Left forelimb (tissue), 1 donor: ENCODE results near the gene HTT.
"Not testable (repeated sequence)": the region's sequence is repeated elsewhere in the genome, so short reads cannot be mapped to it uniquely, and the experiment has no call there.

ENCODE experiments used
- DNase-seq: peaks from one replicate; pipeline ENCODE4 v3.0.0-alpha.2; 2018; ENCODE audit warnings: low spot score

Gene HTT

DNA sequence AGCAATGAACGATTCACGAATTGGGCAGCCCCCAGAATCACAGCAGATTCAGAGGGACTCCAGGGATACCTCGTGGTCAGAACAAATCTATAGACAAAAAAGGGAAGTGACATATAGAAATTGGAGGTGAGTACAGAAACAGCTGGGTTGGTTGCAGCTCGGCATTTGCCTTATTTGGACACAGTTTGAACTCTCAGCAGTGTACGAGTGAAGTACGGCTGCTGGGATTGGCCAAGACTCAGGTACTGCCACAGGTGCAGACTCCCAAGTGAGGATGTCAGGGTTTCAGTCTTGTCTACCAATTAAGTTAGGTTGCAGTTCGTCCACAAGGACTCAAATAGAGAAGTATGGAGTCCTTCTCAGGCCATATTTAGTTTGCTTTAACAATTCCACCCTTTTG lies 28.3 kb upstream of the HTT start:
- no peak for DNase-seq

DNA sequence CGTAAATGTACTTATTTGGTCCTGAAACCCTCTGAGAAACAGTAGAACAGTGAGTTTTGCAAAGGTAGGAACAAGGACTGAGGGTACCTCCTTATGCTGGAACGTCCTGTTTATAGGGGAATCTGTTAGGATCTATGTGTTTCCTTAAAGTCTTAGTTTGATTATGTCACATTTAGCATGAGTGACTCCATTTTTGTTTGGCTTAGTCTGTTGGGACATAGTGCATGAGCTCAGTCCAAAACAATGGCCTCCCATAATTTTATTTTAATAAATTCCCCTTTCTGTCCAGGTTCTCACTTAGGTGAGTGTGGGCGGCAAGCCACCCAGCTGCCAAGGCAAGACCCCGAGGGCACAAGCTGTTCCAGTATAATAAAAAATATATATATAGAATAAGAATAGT lies 27.9 kb upstream of the HTT start:
- DNase-seq: no peak

DNA sequence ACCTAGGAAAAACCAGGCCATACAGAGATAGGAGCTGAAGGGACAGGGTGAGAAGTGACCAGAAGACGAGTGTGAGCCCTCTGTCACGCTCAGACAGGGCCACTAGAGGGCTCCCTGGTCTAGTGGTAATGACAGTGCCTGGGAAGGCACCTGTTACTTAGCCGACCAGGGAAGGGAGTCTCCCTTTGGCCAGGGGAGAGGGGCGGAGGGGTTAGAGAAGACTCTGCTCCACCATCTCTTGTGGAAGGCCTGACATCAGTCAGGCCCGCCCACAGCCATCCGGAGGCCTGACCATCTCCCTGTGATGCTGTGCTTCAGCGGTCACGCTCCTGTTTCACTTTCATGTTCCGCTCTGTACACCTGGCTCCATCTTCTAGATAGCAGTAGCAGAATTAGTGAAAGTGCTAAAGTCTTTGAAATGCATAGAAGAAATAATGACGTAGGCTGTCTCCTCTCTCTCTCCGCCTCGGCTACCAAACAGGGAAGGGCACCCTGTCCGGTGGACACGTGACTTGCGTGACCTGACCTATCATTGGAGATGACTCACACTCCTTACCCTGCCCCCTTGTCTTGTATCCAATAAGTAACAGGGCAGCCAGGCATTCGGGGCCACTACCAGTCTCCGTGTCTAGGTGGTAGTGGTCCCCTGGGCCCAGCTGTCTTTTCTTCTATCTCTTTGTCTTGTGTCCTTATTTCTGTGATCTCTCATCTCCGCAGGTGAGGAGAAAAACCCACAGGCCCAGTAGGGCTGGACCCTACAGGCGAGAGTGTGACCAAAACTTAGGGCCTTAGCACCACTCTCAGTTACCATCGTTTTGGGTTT lies 26.8 kb upstream of the HTT start:
- DNase-seq: no peak

DNA sequence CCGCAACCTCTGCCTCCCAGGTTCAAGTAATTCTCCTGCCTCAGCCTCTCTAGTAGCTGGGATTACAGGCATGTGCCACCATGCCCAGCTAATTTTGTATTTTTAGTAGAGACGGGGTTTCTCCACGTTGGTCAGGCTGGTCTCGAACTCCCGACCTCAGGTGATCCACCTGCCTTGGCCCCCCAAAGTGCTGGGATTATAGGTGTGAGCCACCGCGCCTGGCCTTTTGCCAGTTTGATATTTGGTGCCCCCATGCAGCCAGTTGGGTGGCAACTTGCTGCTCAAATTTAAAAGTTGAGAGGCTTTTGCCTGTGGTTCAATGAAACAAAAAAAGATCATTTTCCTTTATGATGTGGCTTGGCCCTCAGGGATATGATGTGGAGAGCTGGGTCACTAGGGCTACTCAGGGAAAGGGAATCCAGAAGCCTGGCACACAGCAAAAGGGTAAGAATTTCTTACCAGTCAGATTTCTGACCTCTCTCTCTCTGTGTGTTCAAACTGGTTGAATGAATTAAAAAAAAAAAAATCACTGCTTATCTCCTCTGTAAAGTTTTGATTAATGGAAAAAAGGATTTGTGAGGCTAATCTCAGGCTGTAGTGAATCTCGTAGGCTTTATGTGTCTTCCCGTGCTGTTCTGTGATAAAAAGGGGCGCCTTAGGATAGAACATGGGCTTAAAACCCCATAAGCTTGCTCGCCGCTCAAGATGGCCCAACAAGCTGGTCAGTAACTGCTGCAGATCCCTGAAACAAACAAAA lies 23.2 kb upstream of the HTT start:
- DNase-seq: not testable (repeated sequence)

DNA sequence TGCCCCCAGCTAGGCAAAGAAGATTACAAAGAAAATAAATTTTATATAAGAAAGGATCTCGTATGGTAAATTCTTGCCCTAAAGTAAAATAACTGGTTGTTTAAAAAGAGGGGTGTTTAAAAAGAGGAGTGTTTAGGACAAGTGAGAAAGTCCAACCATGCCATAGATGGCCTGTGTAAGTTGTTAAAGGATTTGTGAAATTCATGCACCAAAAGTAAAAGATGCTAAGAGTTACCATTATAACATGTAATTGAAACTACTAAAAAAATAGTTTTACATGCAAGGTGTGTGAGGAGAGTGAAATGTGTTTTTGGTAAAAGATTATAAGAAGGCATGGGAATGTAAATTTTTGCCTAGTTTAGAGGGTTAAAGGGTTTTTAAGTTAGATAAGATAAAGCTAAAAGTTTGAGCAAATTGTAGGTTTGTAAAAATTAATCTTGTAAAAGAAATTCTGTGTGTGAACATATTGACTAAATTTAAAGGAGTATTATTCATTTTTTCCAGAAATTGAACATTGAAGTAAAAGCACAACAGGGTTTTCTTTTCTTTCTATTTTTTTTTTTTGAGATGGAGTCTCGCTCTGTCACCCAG lies 20.2 kb upstream of the HTT start:
- no peak for DNase-seq

DNA sequence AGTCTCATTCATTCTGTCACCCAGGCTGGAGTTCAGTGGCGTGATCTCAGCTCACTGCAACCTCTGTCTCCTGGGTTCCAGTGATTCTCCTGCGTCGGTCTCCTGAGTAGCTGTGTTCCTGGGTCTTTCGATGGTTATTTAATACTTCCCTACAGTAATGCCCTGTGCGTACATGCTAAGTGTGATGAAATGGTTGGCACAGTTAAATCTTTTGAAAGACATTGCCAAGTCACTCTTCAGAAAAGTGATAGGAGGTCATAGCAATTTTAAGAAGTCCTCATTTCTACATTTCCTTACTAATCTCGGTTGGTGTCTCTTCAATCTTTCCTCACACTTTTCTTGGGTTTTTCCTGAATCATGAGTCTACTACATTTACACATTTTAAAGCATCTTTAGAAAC lies 14.5 kb upstream of the HTT start:
- no peak for DNase-seq

DNA sequence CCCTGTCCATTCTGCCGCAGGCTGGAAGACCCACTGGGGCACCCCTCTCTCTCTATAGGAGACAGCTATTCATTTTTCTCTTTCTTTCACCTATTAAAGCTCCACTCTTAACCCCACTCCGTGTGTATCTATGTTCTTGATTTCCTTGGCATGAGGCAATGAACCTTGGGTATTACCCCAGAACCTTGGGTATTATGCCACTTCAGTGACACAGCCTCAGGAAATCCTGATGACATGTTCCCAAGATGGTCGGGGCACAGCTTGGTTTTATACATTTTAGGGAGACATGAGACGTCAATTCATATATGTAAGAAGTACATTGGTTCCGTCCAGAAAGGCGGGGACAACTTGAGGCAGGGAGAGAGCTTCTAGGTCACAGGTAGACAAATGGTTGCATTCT lies 13.5 kb upstream of the HTT start:
- no peak for DNase-seq

DNA sequence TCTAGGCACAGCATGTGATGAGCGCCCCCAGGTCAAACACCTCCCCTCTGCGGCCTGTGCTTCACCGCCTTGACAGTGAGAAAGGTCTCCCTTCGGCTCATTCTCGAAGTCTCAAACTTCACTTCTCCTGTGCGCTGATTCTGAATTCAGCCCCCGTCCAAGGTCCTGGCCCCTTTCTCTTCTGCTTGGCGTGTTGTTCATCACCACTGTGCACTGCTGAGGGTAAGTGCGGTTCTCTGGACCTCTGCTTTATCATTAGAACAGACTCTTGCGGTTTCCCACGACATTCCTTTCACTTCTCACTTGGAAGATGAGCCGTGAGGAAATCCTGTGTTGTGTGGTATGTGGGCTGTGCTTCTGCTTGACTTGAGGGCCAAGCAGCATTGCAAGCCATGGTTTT lies 12.0 kb upstream of the HTT start:
- DNase-seq: no peak

DNA sequence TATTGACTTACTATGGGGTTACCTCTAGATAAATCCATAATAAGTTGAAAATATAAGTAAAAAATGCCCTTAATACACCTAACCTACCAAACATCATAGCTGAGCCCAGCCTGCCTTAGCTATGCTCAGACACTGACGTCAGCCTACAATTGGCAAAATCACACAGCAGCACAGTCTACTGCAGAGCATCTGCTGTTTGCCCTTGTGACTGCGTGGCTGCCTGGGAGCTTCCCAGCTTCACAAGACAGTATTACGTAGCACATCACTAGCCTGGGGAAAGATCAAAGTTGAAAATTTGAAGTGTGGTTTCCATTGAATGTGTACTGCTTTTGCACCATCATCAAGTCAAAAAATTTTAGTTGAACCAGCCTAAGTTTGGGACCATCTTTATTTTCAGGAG lies 8.9 kb upstream of the HTT start:
- no peak for DNase-seq

DNA sequence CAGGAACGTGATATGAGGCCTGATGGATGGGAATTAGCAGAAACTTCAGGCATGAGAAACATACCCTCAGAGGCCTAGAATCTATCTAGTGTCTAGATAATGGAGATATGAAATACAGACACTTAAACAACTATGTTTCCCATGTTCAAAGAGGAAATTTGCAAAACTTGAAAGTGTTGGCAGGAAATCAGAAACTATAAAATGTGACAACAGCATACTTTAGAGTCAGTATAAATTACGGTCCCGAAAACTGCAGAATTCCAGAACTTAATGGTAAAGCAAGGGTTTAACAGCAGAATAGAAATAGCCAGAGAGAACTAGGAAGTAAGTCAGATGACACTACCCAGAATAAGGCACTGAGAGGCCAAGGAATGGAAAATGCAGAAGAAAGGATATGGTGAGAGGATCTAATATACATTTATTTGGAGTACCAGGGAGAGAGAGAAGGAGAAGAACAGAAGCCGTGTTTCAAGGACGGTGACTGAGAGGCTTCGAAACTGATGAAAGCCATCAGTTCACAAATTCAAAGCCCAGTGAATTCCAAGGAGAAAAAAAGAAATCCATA lies 7.6 kb upstream of the HTT start:
- no peak for DNase-seq

DNA sequence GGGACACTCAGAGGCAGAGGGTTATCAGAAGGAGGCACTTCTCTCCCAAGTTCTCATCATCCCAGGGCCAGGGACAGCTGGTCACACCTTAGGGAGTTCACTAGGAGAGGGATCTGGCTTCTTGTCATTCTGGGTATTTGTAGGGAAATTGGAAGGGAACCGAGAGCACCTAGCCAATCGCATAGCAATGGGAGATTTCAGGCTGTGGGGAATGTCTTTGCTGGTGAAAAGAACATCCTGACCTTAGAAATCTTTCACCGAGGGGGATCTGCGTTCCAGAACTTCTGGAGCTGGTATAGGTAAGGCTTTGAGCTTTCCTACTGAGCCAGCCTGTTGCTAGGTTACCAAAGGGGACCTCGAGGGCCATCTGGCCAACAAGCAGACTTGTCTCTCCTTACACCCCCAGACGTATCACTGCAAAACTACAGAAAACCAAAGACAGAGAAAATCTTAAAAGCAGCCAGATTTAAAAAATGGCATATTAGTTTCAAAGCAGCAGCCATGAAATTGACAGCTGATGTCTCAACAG lies 6.9 kb upstream of the HTT start:
- no peak for DNase-seq

DNA sequence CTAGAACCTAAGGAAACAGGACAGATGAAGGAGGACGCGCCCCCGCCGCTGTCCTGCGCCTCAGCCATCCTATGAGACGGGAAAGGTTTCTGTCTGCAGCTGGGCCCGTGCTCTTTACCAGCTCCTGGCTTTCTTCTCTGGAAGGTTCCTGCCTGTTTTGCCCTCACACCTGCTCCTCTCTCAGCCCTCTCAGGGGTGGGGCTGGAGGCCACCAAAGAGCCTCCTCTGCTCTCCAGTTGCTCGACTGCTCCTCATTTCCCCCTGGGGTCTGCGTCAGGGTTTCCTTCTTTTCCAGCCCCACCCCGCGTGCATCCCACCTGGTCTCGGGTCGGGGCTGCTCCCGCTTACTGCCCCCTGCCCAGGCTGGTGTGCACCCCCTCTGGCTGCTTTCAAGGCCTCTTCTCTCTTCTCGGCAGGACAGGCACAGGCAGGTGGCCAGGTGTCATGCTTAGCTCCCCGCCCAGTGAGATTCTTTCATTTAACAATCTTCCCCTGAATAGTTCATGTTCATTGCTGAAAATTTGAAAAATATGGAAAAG lies 4.8 kb upstream of the HTT start:
- no peak for DNase-seq

DNA sequence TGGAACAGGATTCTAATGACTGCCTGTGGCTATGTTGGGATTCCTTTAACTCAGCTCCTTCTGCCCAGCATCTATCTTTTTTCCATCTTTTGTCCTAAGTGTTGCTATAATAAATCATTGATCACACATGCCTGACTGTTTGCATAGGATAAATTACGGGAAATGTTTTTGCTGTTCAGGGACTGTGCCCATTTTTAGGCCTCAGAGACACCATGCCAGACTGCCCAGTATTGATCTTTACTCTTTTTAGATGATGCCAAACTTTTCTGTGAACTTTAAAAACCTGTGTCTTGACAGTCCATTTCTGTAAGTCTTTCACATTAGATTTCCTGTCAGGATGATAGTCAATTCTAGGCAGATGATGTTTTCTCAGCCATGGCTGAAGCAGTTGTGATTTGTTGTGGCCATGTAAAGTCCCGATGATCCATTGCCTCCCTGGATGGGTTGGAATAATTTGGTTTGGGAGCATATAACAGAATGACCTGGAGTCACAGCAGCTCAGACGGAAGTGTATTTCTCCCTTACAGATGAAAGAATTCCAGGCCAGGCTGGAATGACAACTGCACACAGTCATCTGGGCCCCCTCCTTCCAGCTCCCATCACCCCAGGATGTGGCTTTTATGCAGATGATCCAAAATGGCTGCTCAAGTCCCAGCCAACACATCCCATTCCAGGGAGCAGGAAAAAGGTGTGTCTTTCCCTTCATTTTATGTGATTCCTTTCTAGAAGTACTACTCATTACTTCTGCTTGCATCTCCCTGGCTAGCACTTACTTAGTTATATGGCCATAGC lies 3.6 kb upstream of the HTT start:
- no peak for DNase-seq

DNA sequence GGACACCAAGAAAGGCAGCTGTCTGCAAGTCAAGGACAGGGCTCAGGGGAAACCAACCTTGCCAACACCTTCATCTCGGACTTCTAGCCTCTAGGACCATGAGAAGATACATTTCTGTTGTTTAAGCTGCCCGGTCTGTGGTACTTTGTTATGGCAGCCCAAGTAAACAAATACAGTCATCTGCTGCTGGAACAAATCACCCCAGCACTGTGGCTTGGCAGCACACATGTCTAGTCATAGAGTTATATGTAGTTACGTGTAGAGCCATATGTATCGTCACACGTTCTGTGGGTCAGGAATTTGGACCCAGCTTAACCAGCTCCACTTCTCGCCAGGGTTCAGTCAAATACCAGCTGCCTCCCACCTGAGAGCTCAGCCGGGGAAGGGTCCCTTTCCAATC lies 2.7 kb upstream of the HTT start:
- no peak for DNase-seq

DNA sequence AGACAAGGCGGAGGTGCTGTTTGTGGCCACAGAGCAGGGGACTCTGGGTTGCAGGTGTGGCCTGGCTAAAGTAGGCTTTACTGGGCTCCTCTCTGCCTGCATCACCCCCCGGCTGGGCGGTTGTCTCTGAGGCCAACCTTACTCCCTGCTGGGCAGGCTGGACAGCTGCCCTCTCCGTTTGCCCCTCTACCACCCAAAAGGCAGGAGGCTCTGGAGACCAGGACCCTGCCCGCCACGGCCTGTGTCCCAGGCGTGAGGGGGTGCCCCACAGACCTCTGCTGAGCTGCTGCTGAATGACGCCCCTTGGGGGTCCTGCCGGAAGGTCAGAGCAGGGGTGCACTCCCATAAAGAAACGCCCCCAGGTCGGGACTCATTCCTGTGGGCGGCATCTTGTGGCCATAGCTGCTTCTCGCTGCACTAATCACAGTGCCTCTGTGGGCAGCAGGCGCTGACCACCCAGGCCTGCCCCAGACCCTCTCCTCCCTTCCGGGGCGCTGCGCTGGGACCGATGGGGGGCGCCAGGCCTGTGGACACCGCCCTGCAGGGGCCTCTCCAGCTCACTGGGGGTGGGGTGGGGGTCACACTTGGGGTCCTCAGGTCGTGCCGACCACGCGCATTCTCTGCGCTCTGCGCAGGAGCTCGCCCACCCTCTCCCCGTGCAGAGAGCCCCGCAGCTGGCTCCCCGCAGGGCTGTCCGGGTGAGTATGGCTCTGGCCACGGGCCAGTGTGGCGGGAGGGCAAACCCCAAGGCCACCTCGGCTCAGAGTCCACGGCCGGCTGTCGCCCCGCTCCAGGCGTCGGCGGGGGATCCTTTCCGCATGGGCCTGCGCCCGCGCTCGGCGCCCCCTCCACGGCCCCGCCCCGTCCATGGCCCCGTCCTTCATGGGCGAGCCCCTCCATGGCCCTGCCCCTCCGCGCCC lies 1.1 kb upstream of the HTT start:
- DNase-seq: peak; percentile 72

DNA sequence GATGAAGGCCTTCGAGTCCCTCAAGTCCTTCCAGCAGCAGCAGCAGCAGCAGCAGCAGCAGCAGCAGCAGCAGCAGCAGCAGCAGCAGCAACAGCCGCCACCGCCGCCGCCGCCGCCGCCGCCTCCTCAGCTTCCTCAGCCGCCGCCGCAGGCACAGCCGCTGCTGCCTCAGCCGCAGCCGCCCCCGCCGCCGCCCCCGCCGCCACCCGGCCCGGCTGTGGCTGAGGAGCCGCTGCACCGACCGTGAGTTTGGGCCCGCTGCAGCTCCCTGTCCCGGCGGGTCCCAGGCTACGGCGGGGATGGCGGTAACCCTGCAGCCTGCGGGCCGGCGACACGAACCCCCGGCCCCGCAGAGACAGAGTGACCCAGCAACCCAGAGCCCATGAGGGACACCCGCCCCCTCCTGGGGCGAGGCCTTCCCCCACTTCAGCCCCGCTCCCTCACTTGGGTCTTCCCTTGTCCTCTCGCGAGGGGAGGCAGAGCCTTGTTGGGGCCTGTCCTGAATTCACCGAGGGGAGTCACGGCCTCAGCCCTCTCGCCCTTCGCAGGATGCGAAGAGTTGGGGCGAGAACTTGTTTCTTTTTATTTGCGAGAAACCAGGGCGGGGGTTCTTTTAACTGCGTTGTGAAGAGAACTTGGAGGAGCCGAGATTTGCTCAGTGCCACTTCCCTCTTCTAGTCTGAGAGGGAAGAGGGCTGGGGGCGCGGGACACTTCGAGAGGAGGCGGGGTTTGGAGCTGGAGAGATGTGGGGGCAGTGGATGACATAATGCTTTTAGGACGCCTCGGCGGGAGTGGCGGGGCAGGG lies 568 bp downstream of the HTT start:
- DNase-seq: peak; percentile 72

DNA sequence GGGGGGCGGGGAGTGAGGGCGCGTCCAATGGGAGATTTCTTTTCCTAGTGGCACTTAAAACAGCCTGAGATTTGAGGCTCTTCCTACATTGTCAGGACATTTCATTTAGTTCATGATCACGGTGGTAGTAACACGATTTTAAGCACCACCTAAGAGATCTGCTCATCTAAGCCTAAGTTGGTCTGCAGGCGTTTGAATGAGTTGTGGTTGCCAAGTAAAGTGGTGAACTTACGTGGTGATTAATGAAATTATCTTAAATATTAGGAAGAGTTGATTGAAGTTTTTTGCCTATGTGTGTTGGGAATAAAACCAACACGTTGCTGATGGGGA lies 1.1 kb downstream of the HTT start:
- DNase-seq: no peak

DNA sequence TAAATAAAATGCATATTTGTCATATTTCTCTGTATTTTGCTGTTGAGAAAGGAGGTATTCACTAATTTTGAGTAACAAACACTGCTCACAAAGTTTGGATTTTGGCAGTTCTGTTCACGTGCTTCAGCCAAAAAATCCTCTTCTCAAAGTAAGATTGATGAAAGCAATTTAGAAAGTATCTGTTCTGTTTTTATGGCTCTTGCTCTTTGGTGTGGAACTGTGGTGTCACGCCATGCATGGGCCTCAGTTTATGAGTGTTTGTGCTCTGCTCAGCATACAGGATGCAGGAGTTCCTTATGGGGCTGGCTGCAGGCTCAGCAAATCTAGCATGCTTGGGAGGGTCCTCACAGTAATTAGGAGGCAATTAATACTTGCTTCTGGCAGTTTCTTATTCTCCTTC lies 3.3 kb downstream of the HTT start:
- no peak for DNase-seq

DNA sequence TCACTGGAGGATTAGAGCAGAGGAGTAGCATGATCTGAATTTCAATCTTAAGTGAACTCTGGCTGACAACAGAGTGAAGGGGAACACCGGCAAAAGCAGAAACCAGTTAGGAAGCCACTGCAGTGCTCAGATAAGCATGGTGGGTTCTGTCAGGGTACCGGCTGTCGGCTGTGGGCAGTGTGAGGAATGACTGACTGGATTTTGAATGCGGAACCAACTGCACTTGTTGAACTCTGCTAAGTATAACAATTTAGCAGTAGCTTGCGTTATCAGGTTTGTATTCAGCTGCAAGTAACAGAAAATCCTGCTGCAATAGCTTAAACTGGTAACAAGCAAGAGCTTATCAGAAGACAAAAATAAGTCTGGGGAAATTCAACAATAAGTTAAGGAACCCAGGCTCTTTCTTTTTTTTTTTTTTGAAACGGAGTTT lies 5.2 kb downstream of the HTT start:
- DNase-seq: no peak
